Activated naive CD4-positive, alpha-beta T cell treated with anti-CD3 and anti-CD28 coated beads, Interleukin-2, amount 50 U/mL, for 24 hours (primary cell): ENCODE data around the gene GCM1.

ENCODE experiments used
- H3K27ac Mint-ChIP-seq: one replicate; pipeline ENCODE4 v1.8.0; 2021; ENCODE audit warnings: mild to moderate bottlenecking, mixed read lengths
- H3K27me3 Mint-ChIP-seq: one replicate; pipeline ENCODE4 v1.8.0; 2021; ENCODE audit warnings: mixed read lengths
- H3K36me3 Mint-ChIP-seq: one replicate; pipeline ENCODE4 v1.8.0; 2021; ENCODE audit warnings: mixed read lengths
- H3K4me1 Mint-ChIP-seq: one replicate; pipeline ENCODE4 v1.8.0; 2021; ENCODE audit warnings: mixed read lengths
- H3K4me3 Mint-ChIP-seq: one replicate; pipeline ENCODE4 v1.8.0; 2021; ENCODE audit warnings: mild to moderate bottlenecking, mixed read lengths
- H3K9me3 Mint-ChIP-seq: one replicate; pipeline ENCODE4 v1.8.0; 2021; ENCODE audit warnings: mixed read lengths

Gene GCM1

GRCh38 chr6:53128842-53129241 is 19.8 kb downstream of the GCM1 start:
- Mint-ChIP-seq H3K27me3 (peaks cover 5% of the 10 kb centered on the region), H3K9me3 (no peaks in the 10 kb centered on the region), H3K4me3 (no peak overlapping the region), H3K4me1 (no peaks in the 10 kb centered on the region), H3K36me3 (no peaks in the 10 kb centered on the region), H3K27ac (no peak overlapping the region)

GRCh38 chr6:53125276-53125675 is 23.4 kb downstream of the GCM1 start:
- H3K4me3 Mint-ChIP-seq = no peak overlapping the region
- H3K27me3 Mint-ChIP-seq = peaks cover 7% of the 10 kb centered on the region
- no peaks in the 10 kb centered on the region for H3K36me3 Mint-ChIP-seq
- H3K27ac Mint-ChIP-seq = no peak overlapping the region
- H3K9me3 Mint-ChIP-seq = no peaks in the 10 kb centered on the region
- no peaks in the 10 kb centered on the region for H3K4me1 Mint-ChIP-seq

GRCh38 chr6:53124131-53124800 is 24.4 kb downstream of the GCM1 start:
- no peak overlapping the region for H3K27ac Mint-ChIP-seq
- H3K4me1 Mint-ChIP-seq = no peaks in the 10 kb centered on the region
- H3K4me3 Mint-ChIP-seq = no peak overlapping the region
- peaks cover 5% of the 10 kb centered on the region for H3K27me3 Mint-ChIP-seq
- H3K9me3 Mint-ChIP-seq = no peaks in the 10 kb centered on the region
- H3K36me3 Mint-ChIP-seq = no peaks in the 10 kb centered on the region

GRCh38 chr6:53119772-53120409 is 28.8 kb downstream of the GCM1 start:
- H3K4me1 Mint-ChIP-seq = no peaks in the 10 kb centered on the region
- peaks cover 7% of the 10 kb centered on the region for H3K9me3 Mint-ChIP-seq
- peaks cover 3% of the 10 kb centered on the region for H3K27me3 Mint-ChIP-seq
- H3K36me3 Mint-ChIP-seq = no peaks in the 10 kb centered on the region
- H3K4me3 Mint-ChIP-seq = no peak overlapping the region
- H3K27ac Mint-ChIP-seq = no peak overlapping the region

- peaks cover 7% of the 10 kb centered on the region for H3K9me3 Mint-ChIP-seq
- H3K4me1 Mint-ChIP-seq = no peaks in the 10 kb centered on the region
- peaks cover 1% of the 10 kb centered on the region for H3K27me3 Mint-ChIP-seq
- H3K4me3 Mint-ChIP-seq = no peak overlapping the region
- no peaks in the 10 kb centered on the region for H3K36me3 Mint-ChIP-seq
- H3K27ac Mint-ChIP-seq = no peak overlapping the region
Measured at GRCh38 chr6:53119349-53119748, 29.3 kb downstream of the GCM1 start.

GRCh38 chr6:53115741-53116140 is 32.9 kb downstream of the GCM1 start:
- H3K27ac Mint-ChIP-seq = no peak overlapping the region
- peaks cover 1% of the 10 kb centered on the region for H3K27me3 Mint-ChIP-seq
- peaks cover 8% of the 10 kb centered on the region for H3K4me1 Mint-ChIP-seq
- H3K9me3 Mint-ChIP-seq = peaks cover 7% of the 10 kb centered on the region
- H3K4me3 Mint-ChIP-seq = no peak overlapping the region
- H3K36me3 Mint-ChIP-seq = no peaks in the 10 kb centered on the region

- H3K4me1 Mint-ChIP-seq = peaks cover 8% of the 10 kb centered on the region
- H3K4me3 Mint-ChIP-seq = no peak overlapping the region
- no peaks in the 10 kb centered on the region for H3K36me3 Mint-ChIP-seq
- H3K27ac Mint-ChIP-seq = no peak overlapping the region
- H3K27me3 Mint-ChIP-seq = no peaks in the 10 kb centered on the region
- H3K9me3 Mint-ChIP-seq = peaks cover 7% of the 10 kb centered on the region
Measured at GRCh38 chr6:53115113-53115512, 33.5 kb downstream of the GCM1 start.

- Mint-ChIP-seq H3K27me3 (no peaks in the 10 kb centered on the region), H3K36me3 (no peaks in the 10 kb centered on the region), H3K4me1 (peaks cover 8% of the 10 kb centered on the region), H3K4me3 (no peak overlapping the region), H3K27ac (no peak overlapping the region), H3K9me3 (peaks cover 7% of the 10 kb centered on the region)
Measured at GRCh38 chr6:53113742-53114141, 34.9 kb downstream of the GCM1 start.

- Mint-ChIP-seq H3K36me3 (no peaks in the 10 kb centered on the region), H3K27ac (no peak overlapping the region), H3K9me3 (peaks cover 7% of the 10 kb centered on the region), H3K27me3 (no peaks in the 10 kb centered on the region), H3K4me3 (no peak overlapping the region), H3K4me1 (peaks cover 8% of the 10 kb centered on the region)
Measured at GRCh38 chr6:53112871-53113270, 35.8 kb downstream of the GCM1 start.

- Mint-ChIP-seq H3K27ac (no peak overlapping the region), H3K9me3 (peaks cover 7% of the 10 kb centered on the region), H3K4me1 (peaks cover 8% of the 10 kb centered on the region), H3K36me3 (no peaks in the 10 kb centered on the region), H3K27me3 (no peaks in the 10 kb centered on the region), H3K4me3 (no peak overlapping the region)
Measured at GRCh38 chr6:53112404-53112803, 36.2 kb downstream of the GCM1 start.

- no peaks in the 10 kb centered on the region for H3K27me3 Mint-ChIP-seq
- H3K9me3 Mint-ChIP-seq = peaks cover 7% of the 10 kb centered on the region
- H3K4me1 Mint-ChIP-seq = peaks cover 8% of the 10 kb centered on the region
- H3K4me3 Mint-ChIP-seq = no peak overlapping the region
- no peaks in the 10 kb centered on the region for H3K36me3 Mint-ChIP-seq
- no peak overlapping the region for H3K27ac Mint-ChIP-seq
Measured at GRCh38 chr6:53111865-53112264, 36.8 kb downstream of the GCM1 start.

GRCh38 chr6:53109612-53110011 is 39.0 kb downstream of the GCM1 start:
- Mint-ChIP-seq H3K27me3 (no peaks in the 10 kb centered on the region), H3K27ac (no peak overlapping the region), H3K9me3 (no peaks in the 10 kb centered on the region)

GRCh38 chr6:53107091-53107490 is 41.5 kb downstream of the GCM1 start:
- Mint-ChIP-seq H3K9me3 (no peaks in the 10 kb centered on the region), H3K4me1 (no peaks in the 10 kb centered on the region), H3K27ac (no peak overlapping the region), H3K36me3 (no peaks in the 10 kb centered on the region), H3K27me3 (no peaks in the 10 kb centered on the region), H3K4me3 (no peak overlapping the region)

More at GRCh38 chr6:53109612-53110011, 39.0 kb downstream of the GCM1 start:
- no peak overlapping the region for H3K4me3 Mint-ChIP-seq
- H3K36me3 Mint-ChIP-seq = no peaks in the 10 kb centered on the region
- H3K4me1 Mint-ChIP-seq = peaks cover 8% of the 10 kb centered on the region

- Mint-ChIP-seq H3K36me3 (peaks cover 1% of the 10 kb centered on the region), H3K27ac (no peak overlapping the region), H3K4me1 (no peaks in the 10 kb centered on the region), H3K9me3 (no peaks in the 10 kb centered on the region), H3K4me3 (no peak overlapping the region), H3K27me3 (no peaks in the 10 kb centered on the region)
Measured at GRCh38 chr6:53104916-53105315, 43.7 kb downstream of the GCM1 start.

GRCh38 chr6:53103993-53104675 is 44.5 kb downstream of the GCM1 start:
- Mint-ChIP-seq H3K36me3 (peaks cover 1% of the 10 kb centered on the region), H3K4me3 (no peak overlapping the region), H3K27me3 (no peaks in the 10 kb centered on the region), H3K27ac (no peak overlapping the region), H3K9me3 (no peaks in the 10 kb centered on the region), H3K4me1 (no peaks in the 10 kb centered on the region)

GRCh38 chr6:53101006-53101405 is 47.6 kb downstream of the GCM1 start:
- H3K27ac Mint-ChIP-seq = peak overlapping the region; percentile 26
- no peaks in the 10 kb centered on the region for H3K9me3 Mint-ChIP-seq
- H3K4me3 Mint-ChIP-seq = no peak overlapping the region
- peaks cover 4% of the 10 kb centered on the region for H3K36me3 Mint-ChIP-seq
- no peaks in the 10 kb centered on the region for H3K4me1 Mint-ChIP-seq
- no peaks in the 10 kb centered on the region for H3K27me3 Mint-ChIP-seq
